ENCODE measurements around the gene SNAPC3.
A peak's percentile ranks its signal among the peaks of the same experiment; 100 is the strongest.

- TF ChIP-seq EZH2 (IDR thresholded peaks at IDR 0.05; ENCODE audit: borderline replicate concordance, low read length) (no peak), CTCF (IDR thresholded peaks at IDR 0.05; ENCODE audit: low read length) (peak; percentile 53)
Measured at GRCh38 chr9:15485836-15486666, 63.4 kb downstream of the SNAPC3 start.

Measured in OCI-LY1 (cell line).